Stimulated activated CD4-positive, alpha-beta T cell treated with anti-CD3 and anti-CD28 coated beads, Interleukin-15, amount 100 ng/mL, for 1 hour (primary cell): ENCODE results near the gene PPP1R15A.
"Not testable (repeated sequence)": the region's sequence is repeated elsewhere in the genome, so short reads cannot be mapped to it uniquely, and the experiment has no call there.

Source experiments
- DNase-seq, 2 donors: peaks; one replicate each; pipeline ENCODE4 v3.0.0-alpha.2; 2020; ENCODE audit warnings: low read depth in 1 of 2, low spot score in 1 of 2

The PPP1R15A gene

DNA sequence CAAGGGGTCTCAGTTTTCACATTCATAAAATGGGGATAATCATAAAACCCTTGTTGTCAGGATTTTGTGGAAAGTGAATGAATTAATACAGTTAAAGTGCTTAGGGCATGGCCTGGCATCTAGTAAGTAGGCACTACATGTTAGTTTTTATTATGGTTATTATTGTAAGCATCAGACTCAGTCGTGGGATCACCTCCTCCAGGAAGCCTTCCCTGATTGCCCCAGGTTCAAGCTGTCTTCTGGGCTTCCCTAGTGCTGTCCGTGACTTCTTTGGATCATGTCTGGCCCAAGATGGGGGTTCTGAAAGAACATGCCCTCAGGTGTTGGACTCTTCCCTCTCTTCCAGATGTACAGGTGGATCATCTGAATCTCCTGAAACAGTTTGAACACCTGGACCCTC is 38.6 kb downstream of the PPP1R15A start:
- no peak for DNase-seq

DNA sequence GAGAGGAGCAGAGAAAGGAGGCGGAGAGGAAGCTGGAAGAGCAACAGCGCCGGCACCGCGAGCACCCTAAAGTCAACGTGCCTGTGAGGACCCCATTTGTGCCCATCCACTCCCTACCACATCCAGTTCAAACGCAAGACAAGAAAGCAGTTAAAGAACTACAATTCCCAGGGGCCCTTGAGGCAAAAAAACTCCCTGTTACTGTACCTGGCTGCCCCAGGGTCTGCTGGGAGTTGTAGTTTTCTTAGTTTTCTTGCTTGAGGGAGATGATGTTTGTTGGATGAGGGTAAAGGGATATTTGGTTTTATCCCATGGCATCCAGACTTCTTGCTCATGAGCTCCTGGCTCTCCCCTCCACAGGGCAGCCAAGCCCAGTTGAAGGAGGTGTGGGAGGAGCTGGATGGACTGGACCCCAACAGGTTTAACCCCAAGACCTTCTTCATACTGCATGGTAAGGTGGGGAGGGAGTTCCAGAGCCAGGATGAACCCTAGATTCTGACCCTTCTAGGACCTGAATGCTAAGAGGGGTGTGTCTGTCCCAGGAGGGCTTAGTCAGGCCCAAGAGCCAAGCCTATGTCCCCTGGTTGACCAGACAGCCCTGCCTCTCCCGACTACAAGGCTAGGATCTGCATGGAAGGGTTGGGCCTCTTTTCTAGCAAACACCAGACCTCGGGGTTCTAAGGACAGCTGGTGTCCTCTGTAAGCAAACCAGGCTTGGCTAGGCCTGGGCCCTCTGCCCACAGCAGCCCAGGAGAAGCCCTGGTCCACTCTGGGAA is 41.1 kb downstream of the PPP1R15A start:
- DNase-seq, result no peak

DNA sequence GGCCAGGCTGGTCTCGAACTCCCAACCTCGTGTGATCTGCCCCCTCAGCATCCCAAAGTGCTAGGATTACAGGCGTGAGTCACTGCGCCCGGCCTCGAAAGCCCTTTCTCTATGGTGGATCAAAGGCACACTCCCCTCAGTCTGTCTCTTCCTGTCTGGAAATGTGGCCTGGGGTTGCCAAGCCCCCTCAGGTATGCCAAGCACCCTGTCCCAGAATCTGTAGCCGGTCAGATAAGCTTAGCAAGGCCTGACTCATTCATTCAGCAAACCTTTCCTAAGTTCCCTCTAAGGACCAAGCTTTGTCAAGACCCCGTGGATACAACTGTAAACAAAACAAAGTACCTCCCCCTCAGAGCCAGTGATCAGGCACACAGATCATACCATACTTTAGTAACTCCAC is 42.0 kb downstream of the PPP1R15A start:
- DNase-seq, result no peak

DNA sequence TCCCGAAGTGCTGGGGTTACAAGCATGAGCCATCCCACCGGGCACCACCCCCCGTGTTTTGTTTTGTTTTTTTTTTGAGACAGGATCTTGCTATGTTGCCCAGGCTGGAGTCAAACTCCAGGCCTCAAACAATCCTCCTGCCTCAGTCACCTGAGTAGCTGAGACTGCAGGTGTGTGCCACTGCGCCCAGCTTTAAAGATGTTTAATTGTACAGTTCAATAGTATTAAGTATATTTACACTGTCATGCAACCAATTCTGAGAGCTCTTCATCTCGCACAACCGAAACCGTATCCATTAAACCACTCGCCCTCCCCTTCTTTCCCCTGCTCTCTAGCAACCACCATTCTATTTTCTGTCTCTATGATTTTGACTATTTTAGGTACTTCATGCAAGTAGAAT is 43.5 kb downstream of the PPP1R15A start:
- no peak for DNase-seq

DNA sequence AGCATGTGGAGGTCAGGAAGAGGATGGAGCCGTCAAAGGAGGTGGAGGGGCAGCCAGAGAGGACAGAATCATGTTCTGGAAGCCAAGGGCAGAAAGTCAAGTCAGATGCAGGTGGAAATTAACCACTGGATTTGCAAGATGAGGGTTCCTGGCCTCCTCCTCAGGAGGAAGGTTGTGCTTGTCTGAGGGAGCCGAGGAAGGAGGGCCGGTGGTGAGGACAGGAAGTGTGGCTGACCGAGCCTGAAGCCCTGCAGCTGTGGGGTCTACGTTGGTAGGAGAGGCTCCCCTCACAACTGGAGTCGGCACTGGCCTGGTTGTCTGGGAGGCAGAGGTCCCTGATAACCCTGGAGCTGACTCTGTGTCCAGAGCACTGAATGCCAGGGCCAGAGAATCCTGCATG is 45.9 kb downstream of the PPP1R15A start:
- no peak for DNase-seq

DNA sequence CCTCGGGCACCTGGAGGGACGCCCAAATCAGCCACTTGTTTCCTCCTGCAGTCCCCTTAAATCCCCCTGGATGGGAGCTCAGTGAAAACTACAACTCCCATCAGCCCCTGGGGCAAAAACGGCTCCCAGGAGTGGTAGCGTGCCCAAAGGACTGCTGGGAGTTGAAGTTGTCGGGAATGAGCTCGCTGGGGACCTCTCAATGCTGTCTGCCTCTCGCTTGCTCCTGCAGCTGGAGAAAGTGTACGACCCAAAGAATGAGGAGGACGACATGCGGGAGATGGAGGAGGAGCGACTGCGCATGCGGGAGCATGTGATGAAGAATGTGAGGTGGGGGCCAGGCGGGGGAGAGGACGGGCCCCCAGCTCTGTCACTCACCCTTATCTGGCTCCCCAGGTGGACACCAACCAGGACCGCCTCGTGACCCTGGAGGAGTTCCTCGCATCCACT is 46.6 kb downstream of the PPP1R15A start:
- DNase-seq, result no peak

DNA sequence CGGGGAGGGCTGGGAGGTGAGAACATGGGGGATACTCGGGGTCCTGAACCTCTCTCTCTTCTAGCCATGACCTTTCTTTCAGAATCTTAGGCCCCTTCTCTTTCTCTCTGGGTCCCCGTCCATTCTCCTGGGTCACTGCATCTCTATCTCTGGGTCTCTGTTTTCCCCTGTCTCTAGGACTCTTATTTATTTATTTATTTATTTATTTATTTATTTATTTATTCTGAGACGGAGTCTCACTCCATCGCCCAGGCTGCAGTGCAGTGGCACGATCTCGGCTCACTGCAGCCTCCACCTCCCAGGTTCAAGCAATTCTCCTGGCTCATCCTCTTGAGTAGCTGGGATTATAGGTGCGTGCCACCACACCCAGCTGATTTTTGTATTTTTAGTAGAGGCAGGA is 47.0 kb downstream of the PPP1R15A start:
- not testable (repeated sequence) for DNase-seq

DNA sequence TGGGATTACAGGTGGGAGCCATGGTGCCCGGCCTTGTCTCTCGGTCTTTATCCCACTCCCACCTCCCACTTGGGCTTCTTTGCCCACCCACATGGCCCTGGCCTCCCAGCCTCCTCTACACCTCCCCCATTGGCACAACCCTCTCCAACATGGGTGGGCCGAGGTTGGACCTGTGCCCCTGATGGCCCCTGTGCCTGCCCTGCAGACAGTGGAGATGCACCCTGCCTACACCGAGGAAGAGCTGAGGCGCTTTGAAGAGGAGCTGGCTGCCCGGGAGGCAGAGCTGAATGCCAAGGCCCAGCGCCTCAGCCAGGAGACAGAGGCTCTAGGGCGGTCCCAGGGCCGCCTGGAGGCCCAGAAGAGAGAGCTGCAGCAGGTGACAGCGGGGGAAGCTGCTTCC is 48.7 kb downstream of the PPP1R15A start:
- no peak for DNase-seq

DNA sequence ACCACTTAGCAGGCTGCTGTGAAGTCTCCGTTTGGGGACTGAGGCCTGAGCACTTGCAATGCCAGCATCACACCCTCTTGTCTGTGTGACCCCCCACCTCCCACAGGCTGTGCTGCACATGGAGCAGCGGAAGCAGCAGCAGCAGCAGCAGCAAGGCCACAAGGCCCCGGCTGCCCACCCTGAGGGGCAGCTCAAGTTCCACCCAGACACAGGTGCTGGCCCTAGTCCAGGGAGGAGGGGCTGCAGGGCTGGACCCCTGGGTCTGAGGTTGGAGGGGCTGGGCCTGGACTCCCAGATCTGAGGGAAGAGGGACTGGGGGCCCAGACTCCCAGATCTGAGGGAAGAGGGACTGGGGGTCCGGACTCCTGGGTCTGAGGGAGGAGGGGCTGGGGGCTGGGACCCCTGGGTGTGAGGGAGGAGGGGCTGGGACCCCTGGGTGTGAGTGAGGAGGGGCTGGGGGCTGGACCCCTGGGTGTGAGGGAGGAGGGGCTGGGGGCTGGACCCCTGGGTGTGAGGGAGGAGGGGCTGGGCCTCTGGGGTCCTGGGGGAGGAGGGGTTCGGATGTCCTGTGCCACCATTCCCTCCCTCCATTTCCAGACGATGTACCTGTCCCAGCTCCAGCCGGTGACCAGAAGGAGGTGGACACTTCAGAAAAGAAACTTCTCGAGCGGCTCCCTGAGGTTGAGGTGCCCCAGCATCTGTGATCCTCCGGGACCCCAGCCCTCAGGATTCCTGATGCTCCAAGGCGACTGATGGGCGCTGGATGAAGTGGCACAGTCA is 49.7 kb downstream of the PPP1R15A start:
- DNase-seq, result no peak

DNA sequence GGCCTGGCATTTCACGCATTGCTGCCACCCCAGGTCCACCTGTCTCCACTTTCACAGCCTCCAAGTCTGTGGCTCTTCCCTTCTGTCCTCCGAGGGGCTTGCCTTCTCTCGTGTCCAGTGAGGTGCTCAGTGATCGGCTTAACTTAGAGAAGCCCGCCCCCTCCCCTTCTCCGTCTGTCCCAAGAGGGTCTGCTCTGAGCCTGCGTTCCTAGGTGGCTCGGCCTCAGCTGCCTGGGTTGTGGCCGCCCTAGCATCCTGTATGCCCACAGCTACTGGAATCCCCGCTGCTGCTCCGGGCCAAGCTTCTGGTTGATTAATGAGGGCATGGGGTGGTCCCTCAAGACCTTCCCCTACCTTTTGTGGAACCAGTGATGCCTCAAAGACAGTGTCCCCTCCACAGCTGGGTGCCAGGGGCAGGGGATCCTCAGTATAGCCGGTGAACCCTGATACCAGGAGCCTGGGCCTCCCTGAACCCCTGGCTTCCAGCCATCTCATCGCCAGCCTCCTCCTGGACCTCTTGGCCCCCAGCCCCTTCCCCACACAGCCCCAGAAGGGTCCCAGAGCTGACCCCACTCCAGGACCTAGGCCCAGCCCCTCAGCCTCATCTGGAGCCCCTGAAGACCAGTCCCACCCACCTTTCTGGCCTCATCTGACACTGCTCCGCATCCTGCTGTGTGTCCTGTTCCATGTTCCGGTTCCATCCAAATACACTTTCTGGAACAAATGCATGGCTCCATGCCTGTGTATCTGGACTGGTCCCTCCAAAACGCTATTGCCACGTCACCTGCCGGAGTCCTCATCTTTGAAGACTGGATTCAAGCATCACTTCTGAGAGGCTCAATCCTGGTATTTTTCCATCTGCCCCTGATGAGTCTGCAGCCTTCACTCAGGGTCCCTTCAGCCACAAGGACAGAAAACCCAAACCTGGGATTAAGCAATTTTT is 50.6 kb downstream of the PPP1R15A start:
- no peak for DNase-seq

DNA sequence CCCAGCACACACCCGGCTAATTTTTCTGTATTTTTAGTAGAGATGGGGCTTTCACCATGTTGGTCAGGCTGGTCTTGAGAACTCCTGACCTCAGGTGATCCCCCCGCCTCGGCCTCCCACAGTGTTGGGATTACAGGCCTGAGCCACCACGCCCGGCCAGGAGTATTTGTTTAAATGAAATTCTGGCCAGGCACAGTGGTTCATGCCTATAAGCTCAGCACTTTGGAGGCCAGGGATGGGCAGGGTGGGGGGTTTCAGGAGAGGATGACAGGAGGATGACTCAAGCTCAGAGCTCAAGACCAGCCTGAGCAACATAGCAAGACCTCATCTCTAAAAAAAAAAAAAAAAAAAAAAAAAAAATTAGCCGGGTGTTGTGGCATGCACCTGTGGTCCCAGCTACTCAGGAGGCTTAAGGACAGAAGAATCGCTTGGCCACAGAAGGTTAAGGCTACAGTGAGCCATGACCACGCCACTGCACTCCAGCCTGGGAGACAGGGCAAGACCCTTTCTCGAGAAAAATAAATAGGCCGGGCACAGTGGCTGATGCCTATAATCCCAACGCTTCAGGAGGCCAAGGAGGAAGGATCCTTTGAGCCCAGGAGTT is 53.1 kb downstream of the PPP1R15A start:
- no peak for DNase-seq
